H1 (cell line): ENCODE data around the gene SLC13A3. TPM values are rescaled to one million over a fixed set of nuclear protein-coding genes. Genes with fewer than 3 reads are reported as not detected.

Experiments used
- CTCF ChIA-PET: fragments of 300-600 bp; sonication (Branson Sonifier 250); formaldehyde crosslinking; loops from one replicate; lab custom pipeline; 2021; ENCODE audit not compliant: partially characterized antibody; lab: Charles Lee
- POLR2A ChIA-PET: fragments of 300-600 bp; sonication (Branson Sonifier 250); formaldehyde crosslinking; loops from one replicate; lab custom pipeline; 2021; ENCODE audit warnings: inconsistent platforms; ENCODE audit not compliant: partially characterized antibody; lab: Charles Lee
- DNase-seq, 2 experiments: peaks; one replicate each; pipeline versions ENCODE4 v3.0.0 to v3.0.0-alpha.2; 2010 to 2022; ENCODE audit warnings: low spot score in 2 of 2, low read depth in 1 of 2, mixed read lengths in 1 of 2
- FAIRE-seq: peaks from 2 replicates; lab custom pipeline; 2011; peaks lifted over from hg19 to GRCh38; lab: Jason Lieb, UNC
- H2AFZ ChIP-seq: 2 replicates; pipeline ENCODE4 v1.8.1; 2012; ENCODE audit warnings: low read length, inconsistent platforms
- H2AK5ac ChIP-seq: 2 replicates; pipeline ENCODE4 v1.6.1; 2013; ENCODE audit warnings: low read depth, low read length
- H2BK120ac ChIP-seq: replicated peaks from 2 replicates; pipeline ENCODE3; 2013; ENCODE audit warnings: low read depth, low read length, inconsistent platforms
- H2BK12ac ChIP-seq: 2 replicates; pipeline ENCODE4 v1.6.1; 2013; ENCODE audit warnings: low read depth, low read length
- H2BK15ac ChIP-seq: 2 replicates; pipeline ENCODE4 v1.6.1; 2013; ENCODE audit warnings: low read length
- H2BK20ac ChIP-seq: 2 replicates; pipeline ENCODE4 v1.6.1; 2013; ENCODE audit warnings: low read length
- H2BK5ac ChIP-seq: 2 replicates; pipeline ENCODE4 v1.6.1; 2013; ENCODE audit warnings: low read depth, low read length
- H3K14ac ChIP-seq: 2 replicates; pipeline ENCODE4 v1.6.1; 2013; ENCODE audit warnings: inconsistent platforms; ENCODE audit not compliant: insufficient read length
- H3K18ac ChIP-seq: 2 replicates; pipeline ENCODE4 v1.6.1; 2013; ENCODE audit warnings: low read length; ENCODE audit errors: extremely low read depth
- H3K23ac ChIP-seq: 2 replicates; pipeline ENCODE4 v1.6.1; 2013; ENCODE audit warnings: inconsistent platforms; ENCODE audit not compliant: insufficient read length
- H3K23me2 ChIP-seq: 2 replicates; pipeline ENCODE4 v1.6.1; 2013; ENCODE audit warnings: low read depth, low read length
- H3K27ac ChIP-seq: 2 replicates; pipeline ENCODE4 v1.6.1; 2011; ENCODE audit warnings: low read depth, low read length, inconsistent platforms
- H3K27me3 ChIP-seq, 4 experiments: replicated peaks in 1 of 4; 1 replicate in 1 of 4; 2 replicates in 3 of 4; pipeline versions ENCODE4 v1.6.1 to v1.8.1; 2011 to 2013; ENCODE audit warnings: low read length in 3 of 4, mild to moderate bottlenecking in 3 of 4, inconsistent platforms in 2 of 4, mixed read lengths in 2 of 4, moderate library complexity in 1 of 4; ENCODE audit not compliant: control insufficient read depth in 3 of 4, insufficient read depth in 3 of 4; ENCODE audit errors: extremely low read depth in 1 of 4
- H3K36me3 ChIP-seq, 4 experiments: 2 replicates each; pipeline versions ENCODE4 v1.6.1 to v1.8.1; 2011 to 2013; ENCODE audit warnings: mild to moderate bottlenecking in 4 of 4, low read length in 3 of 4, moderate library complexity in 2 of 4, control low read depth in 1 of 4, inconsistent platforms in 1 of 4; ENCODE audit not compliant: insufficient read depth in 4 of 4, control insufficient read depth in 2 of 4
- H3K4ac ChIP-seq: replicated peaks from 2 replicates; pipeline ENCODE3; 2013; ENCODE audit warnings: low read length, low read depth, mixed read lengths, inconsistent platforms; ENCODE audit not compliant: insufficient read length
- H3K4me1 ChIP-seq, 4 experiments: replicated peaks in 1 of 4; 1 replicate in 1 of 4; 2 replicates in 3 of 4; pipeline versions ENCODE4 v1.6.1 to v1.8.1; 2011 to 2013; ENCODE audit warnings: low read length in 3 of 4, inconsistent platforms in 2 of 4, mixed read lengths in 1 of 4; ENCODE audit not compliant: insufficient read depth in 4 of 4, control insufficient read depth in 3 of 4
- H3K4me2 ChIP-seq, 2 experiments: 2 replicates each; pipeline versions ENCODE4 v1.6.1 to v1.8.1; 2011 to 2013; ENCODE audit warnings: low read depth in 2 of 2, low read length in 2 of 2, control low read depth in 1 of 2, inconsistent platforms in 1 of 2, mild to moderate bottlenecking in 1 of 2; ENCODE audit not compliant: insufficient read depth in 1 of 2
- H3K4me3 ChIP-seq, 4 experiments: fragments of 200-600, 300-600 bp in 1 of 4; sonication (generic), shearing (Covaris generic), sonication (Bioruptor Twin) in 1 of 4; 2 replicates each; pipeline versions ENCODE4 v1.5.1 to v1.8.1; 2011 to 2016; ENCODE audit warnings: low read length in 4 of 4, low read depth in 3 of 4, control low read depth in 2 of 4, inconsistent platforms in 2 of 4, mild to moderate bottlenecking in 2 of 4, mixed read lengths in 1 of 4, moderate library complexity in 1 of 4; ENCODE audit not compliant: insufficient read depth in 2 of 4; ENCODE audit errors: extremely low read depth in 1 of 4
- H3K56ac ChIP-seq: replicated peaks from 2 replicates; pipeline ENCODE3; 2013; ENCODE audit warnings: low read depth, mild to moderate bottlenecking, mixed read lengths, low read length, inconsistent platforms; ENCODE audit not compliant: insufficient read length
- H3K79me1 ChIP-seq: 2 replicates; pipeline ENCODE4 v1.6.1; 2013; ENCODE audit warnings: low read depth, low read length, control low read depth
- H3K79me2 ChIP-seq, 2 experiments: 2 replicates each; pipeline versions ENCODE4 v1.6.1 to v1.8.1; 2012 to 2013; ENCODE audit warnings: low read length in 2 of 2, mild to moderate bottlenecking in 2 of 2, inconsistent platforms in 1 of 2; ENCODE audit not compliant: insufficient read depth in 2 of 2, control insufficient read depth in 1 of 2
- H3K9ac ChIP-seq, 4 experiments: replicated peaks in 1 of 4; 1 replicate in 1 of 4; 2 replicates in 3 of 4; pipeline versions ENCODE4 v1.6.1 to v1.8.1; 2011 to 2013; ENCODE audit warnings: low read depth in 3 of 4, low read length in 3 of 4, control low read depth in 2 of 4, mild to moderate bottlenecking in 2 of 4, moderate library complexity in 2 of 4, inconsistent platforms in 1 of 4; ENCODE audit errors: extremely low read depth in 1 of 4
- H3K9me3 ChIP-seq, 2 experiments: 2 replicates each; pipeline versions ENCODE4 v1.6.1 to v1.8.1; 2012 to 2013; ENCODE audit warnings: mild to moderate bottlenecking in 2 of 2, moderate library complexity in 2 of 2, control low read depth in 1 of 2, inconsistent platforms in 1 of 2, low read depth in 1 of 2, low read length in 1 of 2, mixed read lengths in 1 of 2; ENCODE audit not compliant: insufficient read depth in 2 of 2
- H4K20me1 ChIP-seq, 2 experiments: replicated peaks in 1 of 2; 2 replicates each; pipeline versions ENCODE3 to v1.8.1; 2011 to 2013; ENCODE audit warnings: inconsistent platforms in 2 of 2, low read length in 2 of 2, mild to moderate bottlenecking in 1 of 2; ENCODE audit not compliant: insufficient read depth in 2 of 2, control insufficient read depth in 1 of 2
- H4K5ac ChIP-seq: 2 replicates; pipeline ENCODE4 v1.6.1; 2013; ENCODE audit warnings: low read length, low read depth, mixed read lengths, inconsistent platforms; ENCODE audit not compliant: insufficient read length
- H4K8ac ChIP-seq: 2 replicates; pipeline ENCODE4 v1.8.0; 2013; ENCODE audit warnings: mild to moderate bottlenecking, moderate library complexity, low read length, inconsistent platforms; ENCODE audit not compliant: insufficient read depth; ENCODE audit errors: extremely low read depth
- H4K91ac ChIP-seq: replicated peaks from 2 replicates; pipeline ENCODE3; 2013; ENCODE audit warnings: low read length, mixed read lengths, inconsistent platforms; ENCODE audit not compliant: insufficient read length
- RAD21 ChIP-seq, 2 experiments: IDR thresholded peaks in 1 of 2; conservative IDR thresholded peaks in 1 of 2; 2 replicates each; pipeline ENCODE4 v1.6.1; 2011; ENCODE audit warnings: low read depth in 2 of 2, low read length in 2 of 2, improper control_type of control experiment in 1 of 2, inconsistent platforms in 1 of 2, mild to moderate bottlenecking in 1 of 2, moderate library complexity in 1 of 2
- SAP30 ChIP-seq: fragments of 300-600 bp; sonication (generic); IDR thresholded peaks from 2 replicates; pipeline ENCODE4 v1.7.1; 2012; ENCODE audit warnings: low read length, moderate library complexity, mild to moderate bottlenecking, inconsistent platforms; ENCODE audit not compliant: insufficient read depth, insufficient replicate concordance
- SIN3A ChIP-seq, 2 experiments: IDR thresholded peaks in 1 of 2; conservative IDR thresholded peaks in 1 of 2; 2 replicates each; pipeline ENCODE4 v1.6.1; 2011 to 2012; ENCODE audit warnings: low read length in 2 of 2, improper control_type of control experiment in 1 of 2, low read depth in 1 of 2, mild to moderate bottlenecking in 1 of 2
- TBP ChIP-seq: IDR thresholded peaks from 2 replicates; pipeline ENCODE4 v1.6.1; 2011; ENCODE audit warnings: low read depth, low read length, improper control_type of control experiment
- WGBS, 2 experiments: shearing (Covaris generic) in 1 of 2; methylation state at CpG; one replicate each; pipeline versions ENCODE4 v1.1.6 to v1.1.7; 2013 to 2015; ENCODE audit warnings: low lambda C conversion rate in 2 of 2, mixed read lengths in 2 of 2, inconsistent platforms in 1 of 2, low coverage in 1 of 2, missing lambda C conversion rate in 1 of 2; ENCODE audit not compliant: insufficient replicate concordance in 2 of 2, insufficient coverage in 1 of 2, insufficient read length in 1 of 2; ENCODE audit errors: extremely low coverage in 1 of 2, missing lambda C conversion rate in 1 of 2; 5-methylcytosine and 5-hydroxymethylcytosine counted together
- polyA plus RNA-seq, 7 experiments: library from polyadenylated mRNA; depleted of rRNA in 3 of 7; stranded (reverse) in 5 of 7; unstranded in 2 of 7; fragments of >200 nt in 5 of 7; fragments of 200-250 nt in 2 of 7; gene quantifications; 1 replicate in 5 of 7; 2 replicates in 1 of 7; 4 replicates in 1 of 7; pipeline versions ENCODE4 v1.2.1 to v1.2.3, GENCODE V29; 2011 to 2013; ENCODE audit warnings: missing spikeins in 2 of 7, mixed read lengths in 2 of 7
- total RNA-seq: library from RNA; stranded (reverse); fragmentation: NEBNext Ultra II Directional; extraction: Animal tissue kit (Norgen Biotek cat#: 25700); gene quantifications from 2 replicates; pipeline ENCODE4 v1.2.1, GENCODE V29; 2021
- TF ChIP-seq, protein P1 (sequence below), 3 experiments: IDR thresholded peaks; 1 replicate in 2 of 3; 2 replicates in 1 of 3; pipeline versions ENCODE4 v1.5.1 to v1.6.1; 2011; ENCODE audit warnings: low read length in 3 of 3, mild to moderate bottlenecking in 3 of 3, inconsistent platforms in 2 of 3, low read depth in 1 of 3, moderate library complexity in 1 of 3; ENCODE audit not compliant: insufficient read depth in 1 of 3; ENCODE audit errors: control extremely low read depth in 1 of 3
- TF ChIP-seq, protein P2 (sequence below): IDR thresholded peaks from 2 replicates; pipeline ENCODE4 v1.6.1; 2012; ENCODE audit warnings: inconsistent platforms

SLC13A3 gene
- total and polyA plus RNA-seq, 2 of the 8 experiments (the other 6 are each of a cell fraction or from before 2014, with no cell fraction given) = 9.4 to 12.6 TPM

DNA sequence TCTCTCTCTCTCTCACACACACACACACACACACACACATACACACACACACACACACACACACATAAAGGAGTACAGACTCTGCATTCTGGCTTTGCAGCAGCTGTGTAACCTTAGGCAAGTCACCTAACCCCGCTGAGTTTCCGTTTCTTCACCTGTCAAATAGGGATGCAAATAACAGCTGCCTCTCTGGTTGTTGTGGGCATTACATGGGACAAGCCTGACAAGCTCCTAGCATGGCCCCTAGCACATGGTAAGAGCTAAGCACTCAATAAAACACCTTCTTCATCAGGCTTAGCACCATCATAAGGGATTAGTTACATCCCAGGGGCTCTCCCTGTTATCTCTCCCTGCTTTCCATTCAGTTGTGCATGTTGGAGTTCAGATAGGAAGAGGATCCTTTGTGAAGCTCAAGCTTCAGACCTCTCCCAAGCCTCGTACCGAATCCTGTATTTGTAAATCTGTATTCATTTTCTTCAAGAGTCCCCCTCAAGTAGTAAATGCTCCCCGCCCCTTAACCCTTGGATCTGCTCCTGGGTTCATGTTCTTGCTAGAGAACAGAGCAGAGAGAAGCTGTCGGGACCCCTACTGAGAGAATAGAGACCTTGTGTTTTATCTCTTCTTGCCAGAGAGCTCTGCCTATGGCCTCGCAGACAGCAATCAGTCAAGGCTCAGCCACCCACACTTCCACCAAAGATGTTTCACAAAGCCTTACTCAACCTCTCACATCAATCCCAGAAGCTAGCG is 2.2 kb downstream of the SLC13A3 start:
- FAIRE-seq (peak; percentile 7), DNase-seq (no peak)
- TF ChIP-seq SIN3A (conservative IDR thresholded peaks at IDR 0.05 in 1 of 2, IDR thresholded peaks at IDR 0.05 in 1 of 2; ENCODE audit: low read depth in 1 of 2, low read length in 2 of 2) (0 out of 4 replicates have a peak, but pooled peaks of 1 of the 2 experiments have one; percentile 43), TBP (no peak), SAP30 (no peak), RAD21 (IDR thresholded peaks at IDR 0.05 in 1 of 2, conservative IDR thresholded peaks at IDR 0.05 in 1 of 2; ENCODE audit: low read depth in 2 of 2, low read length in 2 of 2) (peak in 1 of 2 experiments; percentile 16; a peak in 1 of 4 replicates)
- TF ChIP-seq, protein P1, sequence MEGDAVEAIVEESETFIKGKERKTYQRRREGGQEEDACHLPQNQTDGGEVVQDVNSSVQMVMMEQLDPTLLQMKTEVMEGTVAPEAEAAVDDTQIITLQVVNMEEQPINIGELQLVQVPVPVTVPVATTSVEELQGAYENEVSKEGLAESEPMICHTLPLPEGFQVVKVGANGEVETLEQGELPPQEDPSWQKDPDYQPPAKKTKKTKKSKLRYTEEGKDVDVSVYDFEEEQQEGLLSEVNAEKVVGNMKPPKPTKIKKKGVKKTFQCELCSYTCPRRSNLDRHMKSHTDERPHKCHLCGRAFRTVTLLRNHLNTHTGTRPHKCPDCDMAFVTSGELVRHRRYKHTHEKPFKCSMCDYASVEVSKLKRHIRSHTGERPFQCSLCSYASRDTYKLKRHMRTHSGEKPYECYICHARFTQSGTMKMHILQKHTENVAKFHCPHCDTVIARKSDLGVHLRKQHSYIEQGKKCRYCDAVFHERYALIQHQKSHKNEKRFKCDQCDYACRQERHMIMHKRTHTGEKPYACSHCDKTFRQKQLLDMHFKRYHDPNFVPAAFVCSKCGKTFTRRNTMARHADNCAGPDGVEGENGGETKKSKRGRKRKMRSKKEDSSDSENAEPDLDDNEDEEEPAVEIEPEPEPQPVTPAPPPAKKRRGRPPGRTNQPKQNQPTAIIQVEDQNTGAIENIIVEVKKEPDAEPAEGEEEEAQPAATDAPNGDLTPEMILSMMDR (IDR thresholded peaks at IDR 0.05; ENCODE audit: control extremely low read depth in 1 of 3, insufficient read depth in 1 of 3, low read depth in 1 of 3, low read length in 3 of 3) = peak in 1 of 3 experiments; percentile 40; a peak in 1 of 4 replicates
- TF ChIP-seq, protein P2, sequence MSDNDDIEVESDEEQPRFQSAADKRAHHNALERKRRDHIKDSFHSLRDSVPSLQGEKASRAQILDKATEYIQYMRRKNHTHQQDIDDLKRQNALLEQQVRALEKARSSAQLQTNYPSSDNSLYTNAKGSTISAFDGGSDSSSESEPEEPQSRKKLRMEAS = 0 out of 2 replicates have a peak, but pooled peaks have one; percentile 26
- peaks cover 0 to 5% of the 10 kb centered on the region in 2 experiments for H4K20me1 ChIP-seq
- no peak overlapping the region for H3K4ac ChIP-seq
- no peak overlapping the region for H2BK5ac ChIP-seq
- H4K8ac ChIP-seq = no peak overlapping the region
- H3K79me2 ChIP-seq = no peaks in the 10 kb centered on the region
- H3K79me1 ChIP-seq = no peaks in the 10 kb centered on the region; the same call in 1 of the 2 replicates
- no peak overlapping the region for H3K56ac ChIP-seq
- no peaks in the 10 kb centered on the region for H3K36me3 ChIP-seq
- no peak overlapping the region for H2BK15ac ChIP-seq
- H3K9me3 ChIP-seq = no peaks in the 10 kb centered on the region
- peaks cover 7% of the 10 kb centered on the region for H3K23me2 ChIP-seq
- ChIA-PET CTCF (interaction anchor here (0.6 to 2.1 kb wide), 27 partner anchors 9 to 342 kb away, joined by 3 to 14 read pairs (median 4); no protein-coding TSS in a partner anchor), POLR2A (interaction anchor here (0.8 to 2.0 kb wide), 5 partner anchors 10 to 104 kb away, joined by 3 to 5 read pairs (median 4); no protein-coding TSS in a partner anchor)
- no peak overlapping the region for H2BK120ac ChIP-seq
- no peak overlapping the region for H3K9ac ChIP-seq
- H2AFZ ChIP-seq = no peak overlapping the region
- H3K23ac ChIP-seq = no peak overlapping the region
- H3K27ac ChIP-seq = no peak overlapping the region
- H2BK20ac ChIP-seq = no peak overlapping the region
- no peak overlapping the region for H2BK12ac ChIP-seq
- peaks cover 0 to 25% (median 15%) of the 10 kb centered on the region in 4 experiments; a peak in 5 of 7 replicates for H3K27me3 ChIP-seq
- no peak overlapping the region for H3K14ac ChIP-seq
- H2AK5ac ChIP-seq = no peak overlapping the region
- no peak overlapping the region for H4K5ac ChIP-seq
- no peak overlapping the region for H3K4me3 ChIP-seq
- H4K91ac ChIP-seq = no peak overlapping the region
- H3K4me2 ChIP-seq = no peak overlapping the region
- WGBS, 2 experiments = 81% methylated on average over 8 of the region's 8 CpGs; no CpG with 5 or more reads in 1 of the 2 experiments
- H3K18ac ChIP-seq = no peak overlapping the region; the same call in 1 of the 2 replicates
- H3K4me1 ChIP-seq = peaks cover 0 to 7% (median 1%) of the 10 kb centered on the region in 4 experiments; a peak in 3 of 7 replicates
